PC-3 (cell line): Measurements from ENCODE around the gene PTPRN2.

Experiments used
- CTCF ChIP-seq: fragments of 300-600 bp; sonication (generic); conservative IDR thresholded peaks from 2 replicates; pipeline ENCODE4 v1.5.1; 2017; ENCODE audit warnings: antibody characterized with exemption, low read depth, mild to moderate bottlenecking, low read length
- EZH2 ChIP-seq: fragments of 300-600 bp; sonication (generic); IDR thresholded peaks from one replicate; pipeline ENCODE4 v1.6.1; 2017; ENCODE audit warnings: antibody characterized with exemption, mild to moderate bottlenecking, low read length; ENCODE audit not compliant: unreplicated experiment

- TF ChIP-seq CTCF (no peak), EZH2 (no peak)
Observed at GRCh38 chr7:157704365-157704764, 883.3 kb downstream of the PTPRN2 start.
